ENCODE data around the gene GFPT1.
"Not testable (repeated sequence)": the region's sequence is repeated elsewhere in the genome, so short reads cannot be mapped to it uniquely, and the experiment has no call there.

GFPT1 gene

DNA sequence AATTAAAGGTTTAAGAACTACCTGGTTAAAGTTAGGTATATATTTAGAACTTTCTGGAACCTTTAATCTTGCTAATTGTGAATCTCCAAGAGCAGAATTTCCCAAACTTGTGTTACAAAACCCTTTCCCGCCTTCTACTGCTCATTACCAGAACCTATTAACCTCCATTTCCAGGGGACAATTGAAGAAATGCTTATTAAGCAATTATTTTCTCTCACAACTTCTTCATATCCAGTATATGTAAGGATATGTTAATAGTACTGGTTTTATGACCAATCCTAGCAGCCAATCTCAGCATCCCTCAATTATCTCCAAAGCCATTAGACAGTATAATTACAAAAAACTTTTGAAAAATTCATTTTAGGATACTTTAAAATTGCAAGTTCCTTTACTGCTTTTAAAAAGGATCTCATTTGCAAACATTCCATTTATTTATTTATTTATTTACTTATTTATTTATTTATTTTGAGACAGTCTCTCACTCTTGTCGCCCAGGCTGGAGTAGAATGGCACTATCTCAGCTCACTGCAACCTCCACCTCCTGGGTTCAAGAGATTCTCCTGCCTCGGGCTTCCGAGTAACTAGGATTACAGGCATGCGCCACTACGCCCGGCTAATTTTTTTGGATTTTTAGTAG, 3.7 kb downstream of the GFPT1 start:
- FAIRE-seq = no peak

GRCh38 chr2:69382547-69382946, 4.5 kb downstream of the GFPT1 start:
- FAIRE-seq = no peak

DNA sequence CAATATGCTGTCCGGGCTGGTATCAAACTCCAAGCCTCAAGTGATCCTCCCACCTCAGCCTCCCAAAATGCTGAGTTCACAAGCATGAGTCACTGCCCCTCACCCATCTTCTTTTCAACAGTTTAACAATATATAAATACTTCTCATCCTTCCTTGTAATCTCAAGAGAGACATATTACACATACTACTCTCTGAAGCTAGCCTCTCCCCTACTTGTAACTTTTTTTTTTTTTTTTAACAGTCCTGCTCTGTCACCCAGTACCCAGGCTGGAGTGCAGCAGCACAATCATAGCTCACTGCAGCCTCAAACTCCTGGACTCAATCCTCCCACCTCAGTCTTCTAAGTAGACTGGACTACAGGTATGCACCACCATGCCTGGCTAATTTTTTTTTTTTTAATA, 5.7 kb downstream of the GFPT1 start:
- FAIRE-seq = no peak

DNA sequence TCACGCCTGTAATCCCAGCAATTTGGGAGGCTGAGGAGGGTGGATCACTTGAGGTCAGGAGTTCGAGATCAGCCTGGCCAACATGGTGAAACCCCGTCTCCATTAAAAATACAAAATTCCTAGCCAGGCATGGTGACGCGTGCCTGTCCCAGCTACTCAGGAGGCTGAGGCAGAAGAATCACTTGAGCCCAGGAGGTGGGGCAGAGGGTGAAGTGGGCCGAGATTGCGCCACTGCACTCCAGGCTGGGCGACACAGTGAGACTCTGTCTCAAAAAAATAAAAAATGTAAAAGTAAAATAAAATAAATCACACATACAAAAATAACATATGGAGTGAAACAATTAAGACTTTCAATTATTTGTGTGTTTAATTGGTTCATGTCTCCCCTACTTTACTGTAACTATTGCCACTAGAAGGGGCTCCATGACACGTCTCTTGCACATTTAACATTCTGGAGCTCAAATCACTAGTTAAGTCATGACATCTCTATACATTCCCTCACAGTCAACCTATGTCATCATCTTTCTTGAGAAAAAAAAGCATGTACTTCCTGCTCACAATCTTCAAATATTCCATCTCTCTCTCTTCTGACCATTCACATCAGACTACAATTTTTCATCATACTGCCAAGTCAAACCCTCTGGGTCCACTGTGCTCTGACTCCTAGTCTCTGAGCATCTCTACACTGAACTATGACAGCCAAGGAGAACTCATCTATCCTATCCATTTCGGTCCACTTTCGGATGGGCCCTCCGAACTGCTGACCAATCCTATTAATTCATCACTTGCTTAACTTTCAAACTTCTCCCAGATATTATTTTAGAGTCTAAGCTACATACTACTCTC, 6.7 kb downstream of the GFPT1 start:
- FAIRE-seq = no peak

- no peak for FAIRE-seq
Observed at GRCh38 chr2:69376403-69376802, 10.6 kb downstream of the GFPT1 start.

DNA sequence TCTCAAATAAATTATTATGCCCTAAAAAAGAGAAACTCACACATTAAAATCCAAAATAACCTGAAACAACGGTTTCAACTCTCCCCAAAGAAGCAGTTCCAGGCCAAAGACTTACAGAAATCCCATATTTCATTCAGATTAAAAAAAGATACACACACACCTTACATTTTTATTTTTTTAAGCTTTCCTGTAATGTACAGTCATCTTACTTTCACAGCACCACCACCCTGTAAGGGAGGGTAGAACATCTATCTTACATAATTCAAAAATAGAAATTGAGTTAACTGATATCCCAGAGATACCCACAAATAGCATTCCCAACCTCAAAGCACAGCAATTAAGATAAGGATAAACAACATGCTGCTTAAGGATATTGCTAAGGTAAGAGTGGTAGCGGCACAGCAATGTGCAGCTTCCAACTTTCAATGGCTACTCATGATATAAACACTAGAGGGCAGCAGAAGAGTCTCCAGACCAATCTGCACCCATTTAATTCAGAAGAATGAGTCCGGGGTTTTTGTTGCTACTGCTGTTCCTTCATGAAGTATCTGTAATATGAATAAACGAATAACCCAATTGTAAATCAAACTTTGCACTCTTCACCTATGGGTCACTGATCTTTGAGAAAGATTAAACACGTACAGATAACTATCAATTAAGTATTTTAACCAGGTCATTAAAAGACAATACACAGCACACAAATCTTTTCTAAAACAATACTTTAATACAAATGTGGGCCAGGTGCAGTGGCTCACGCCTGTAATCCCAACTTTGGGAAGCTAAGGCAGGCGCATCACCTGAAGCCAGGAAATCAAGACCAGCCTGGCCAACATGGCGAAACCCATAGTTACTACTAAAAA, 11.3 kb downstream of the GFPT1 start:
- FAIRE-seq = no peak

GRCh38 chr2:69372767-69373166, 14.3 kb downstream of the GFPT1 start:
- no peak for FAIRE-seq

DNA sequence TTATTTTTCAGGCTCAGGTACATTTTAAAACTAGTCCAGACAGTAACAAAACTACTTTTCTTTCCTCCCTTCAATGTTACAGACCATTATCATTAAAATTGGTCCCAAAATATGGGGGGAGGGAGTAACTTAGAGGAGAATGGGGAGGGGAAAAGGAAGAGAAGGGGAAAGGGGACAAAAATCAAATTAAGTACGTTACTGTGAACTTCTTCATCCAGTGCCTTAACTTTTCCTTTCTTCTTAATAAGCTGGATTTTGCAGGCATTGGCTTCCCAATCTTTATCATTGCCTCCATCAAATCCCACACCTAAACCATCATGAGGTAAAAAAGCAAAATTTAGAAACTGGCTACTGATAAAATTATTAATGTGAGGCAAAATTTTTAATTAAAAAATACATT, 17.2 kb downstream of the GFPT1 start:
- no peak for FAIRE-seq

GRCh38 chr2:69368588-69368987, 18.4 kb downstream of the GFPT1 start:
- FAIRE-seq = no peak

- FAIRE-seq = no peak
Observed at GRCh38 chr2:69359371-69359770, 27.7 kb downstream of the GFPT1 start.

DNA sequence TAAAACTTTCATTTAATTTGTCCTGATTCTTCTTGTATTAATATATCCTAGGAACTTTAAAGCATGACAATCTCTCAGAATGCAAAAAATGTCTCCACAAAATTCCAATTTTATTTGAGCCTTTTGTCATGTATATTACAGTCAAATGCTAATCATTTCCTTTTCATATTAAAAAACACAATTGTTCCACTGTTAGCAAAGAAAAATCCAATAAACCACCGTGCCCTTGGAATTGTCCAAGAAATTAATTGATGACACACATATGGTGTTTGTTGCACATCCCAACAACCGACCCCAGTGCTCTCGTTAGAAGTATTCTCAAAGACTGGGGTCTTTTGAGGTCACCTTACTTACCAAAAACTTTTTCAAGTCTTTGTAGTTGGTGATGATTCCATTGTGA, 28.1 kb downstream of the GFPT1 start:
- FAIRE-seq = no peak

GRCh38 chr2:69356471-69356870, 30.6 kb downstream of the GFPT1 start:
- FAIRE-seq = no peak

GRCh38 chr2:69354976-69355375, 32.1 kb downstream of the GFPT1 start:
- FAIRE-seq = not testable (repeated sequence)

DNA sequence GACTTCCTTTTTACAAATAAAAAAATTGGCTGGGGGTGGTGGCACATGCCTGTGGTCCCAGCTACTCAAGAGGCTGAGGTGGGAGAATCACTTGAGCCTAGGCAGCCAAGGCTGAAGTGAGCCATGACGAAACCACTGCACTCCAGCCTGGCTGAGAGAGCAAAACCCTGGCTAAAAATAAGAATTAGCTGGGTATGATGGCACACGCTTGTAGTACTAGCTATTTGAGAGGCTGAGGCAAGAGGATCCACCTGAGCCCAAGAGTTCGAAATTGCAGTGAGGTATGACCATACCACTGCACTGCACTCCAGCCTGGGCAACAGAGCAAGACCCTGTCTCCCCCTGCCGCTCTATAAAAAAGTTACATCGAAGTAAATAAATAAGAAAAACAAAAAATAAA, 33.7 kb downstream of the GFPT1 start:
- FAIRE-seq = no peak

DNA sequence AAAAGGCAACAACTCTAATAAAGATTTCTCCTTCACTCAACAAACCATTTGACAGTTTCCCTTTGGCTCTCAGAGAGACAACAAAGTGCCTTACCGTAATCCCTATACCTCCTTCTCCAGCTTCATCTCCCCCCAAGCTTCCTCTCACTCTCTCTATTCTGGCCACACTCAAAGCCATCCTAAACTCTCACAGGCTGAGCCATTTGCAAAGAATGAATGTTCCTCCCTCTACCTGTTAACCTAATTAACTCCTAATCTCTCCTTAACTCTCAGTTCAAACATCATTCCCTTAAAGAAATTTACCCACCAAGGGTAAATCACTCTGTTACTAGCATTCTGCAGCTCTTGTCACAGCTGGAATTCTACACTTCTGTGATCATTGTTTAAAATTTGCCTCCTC, 38.2 kb downstream of the GFPT1 start:
- FAIRE-seq = no peak

DNA sequence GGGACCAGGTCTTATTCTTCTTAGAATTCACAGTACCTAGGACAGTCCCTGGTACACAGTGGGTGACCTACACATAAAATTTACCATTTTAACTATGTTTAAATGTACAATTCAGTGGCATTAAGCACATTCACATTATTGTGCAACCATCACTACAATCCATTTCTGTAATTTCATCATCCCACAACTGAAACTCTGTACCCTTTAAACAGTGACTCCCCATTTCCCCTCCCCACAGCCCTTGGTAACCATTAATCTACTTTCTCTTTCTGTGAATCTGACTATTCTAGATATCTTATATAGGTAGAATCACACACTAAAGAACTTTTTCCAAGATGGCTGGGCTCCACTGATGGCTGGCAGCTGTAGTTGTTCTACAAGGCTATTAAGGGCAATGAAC, 41.6 kb downstream of the GFPT1 start:
- FAIRE-seq = no peak

DNA sequence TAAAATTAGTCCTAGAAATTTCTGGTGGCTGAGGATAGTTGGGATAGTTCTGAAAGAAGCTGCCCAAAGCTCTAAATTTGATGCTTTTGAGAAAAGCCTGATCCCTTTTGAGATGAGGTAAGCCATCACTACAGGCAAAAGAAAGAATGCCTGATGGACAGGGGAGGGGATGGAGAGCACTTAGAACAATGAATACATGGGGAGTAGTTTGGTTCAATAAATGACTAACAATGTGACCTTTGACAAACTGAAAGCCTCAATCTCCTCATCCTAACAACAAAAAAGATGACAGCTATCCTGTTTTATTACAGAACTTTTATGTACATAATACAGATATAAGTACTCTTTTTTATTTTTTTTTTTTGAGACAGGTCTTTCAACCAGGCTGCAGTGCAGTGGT, 42.7 kb downstream of the GFPT1 start:
- FAIRE-seq = no peak

DNA sequence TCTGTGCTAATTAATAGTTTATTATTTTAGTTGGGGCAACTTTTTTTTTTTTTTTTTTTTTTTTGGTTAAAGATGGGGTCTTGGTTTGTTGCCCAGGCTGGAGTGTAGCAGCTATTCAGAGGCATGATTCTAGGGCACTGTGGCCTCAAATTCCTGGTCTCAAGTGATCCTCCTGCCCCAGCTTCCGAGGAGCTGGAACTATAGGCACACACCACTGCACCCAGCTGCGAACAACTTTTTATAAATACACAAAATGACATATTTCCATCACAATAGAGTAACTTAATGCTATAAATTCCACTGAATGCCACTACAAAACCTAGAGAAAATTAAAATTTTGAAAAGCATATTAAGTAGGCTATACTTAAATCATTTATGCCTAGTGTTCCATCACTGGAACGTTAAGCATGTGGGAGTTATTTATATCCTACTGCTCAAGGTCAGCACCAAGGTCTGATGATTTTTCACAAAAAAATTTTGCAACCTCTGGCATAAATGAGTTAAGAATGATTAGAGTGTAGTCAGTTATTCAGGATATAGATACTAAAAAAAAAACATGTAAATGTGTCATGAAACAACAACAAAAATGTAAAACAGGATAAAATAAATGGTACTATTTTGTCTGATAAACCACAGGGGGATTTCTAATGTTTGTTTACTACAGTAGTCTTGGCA, 46.8 kb downstream of the GFPT1 start:
- peak; percentile 21 for FAIRE-seq

- FAIRE-seq = no peak
Observed at GRCh38 chr2:69335311-69335710, 51.7 kb downstream of the GFPT1 start.

GRCh38 chr2:69333352-69333751, 53.7 kb downstream of the GFPT1 start:
- no peak for FAIRE-seq

DNA sequence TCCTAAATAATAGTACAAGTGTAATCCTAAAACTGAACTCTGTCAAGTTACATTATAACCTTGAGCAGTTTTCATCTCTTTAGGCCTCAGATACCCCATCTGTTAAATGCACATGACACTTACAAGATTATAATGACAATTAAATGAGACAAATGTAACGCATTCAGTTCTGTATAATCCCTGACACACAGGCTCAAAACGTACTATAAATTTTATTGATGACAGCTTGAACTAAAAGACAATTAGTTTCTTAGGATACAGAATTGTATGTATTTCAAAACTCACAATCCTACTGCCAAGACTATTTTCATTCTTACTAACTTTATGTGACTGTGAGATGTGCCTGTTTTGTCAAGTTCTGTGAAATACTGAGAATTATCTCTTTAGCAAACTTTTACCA, 56.2 kb downstream of the GFPT1 start:
- FAIRE-seq = no peak

GRCh38 chr2:69322631-69323030, 64.4 kb downstream of the GFPT1 start:
- no peak for FAIRE-seq

DNA sequence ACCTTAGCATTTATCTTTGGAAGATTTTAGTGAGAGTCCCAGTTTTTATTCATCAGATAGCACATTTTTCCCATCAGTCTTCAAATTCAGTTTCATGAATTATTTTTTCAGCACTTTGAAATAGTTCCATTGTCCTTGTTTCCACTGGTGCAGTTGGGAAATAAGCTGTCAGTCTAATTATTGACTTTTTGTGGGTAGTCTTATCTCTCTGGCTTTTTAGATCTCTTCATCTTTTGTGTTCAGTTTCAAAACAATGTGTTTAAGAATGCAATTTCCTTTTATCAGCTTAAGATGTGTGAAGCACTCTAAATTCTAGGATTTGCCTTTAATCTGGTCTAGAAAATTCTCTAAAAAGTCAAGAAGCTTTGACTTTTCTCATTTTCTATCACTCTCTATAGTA, 70.5 kb downstream of the GFPT1 start:
- no peak for FAIRE-seq
